Urinary bladder (tissue), 4 donors: ENCODE measurements around the gene ADH5. TPM values are rescaled to one million over a fixed set of nuclear protein-coding genes. Genes with fewer than 3 reads are reported as not detected.
"Not testable (repeated sequence)": the region's sequence is repeated elsewhere in the genome, so short reads cannot be mapped to it uniquely, and the experiment has no call there.

Experiments
- DNase-seq: peaks from one replicate; pipeline ENCODE4 v3.0.0-alpha.2; 2015; ENCODE audit errors: extremely low spot score
- H3K27ac ChIP-seq: one replicate; pipeline ENCODE4 v1.5.1; 2013; ENCODE audit warnings: low read depth, mild to moderate bottlenecking, moderate library complexity
- H3K36me3 ChIP-seq: one replicate; pipeline ENCODE4 v1.6.1; 2013; ENCODE audit warnings: mild to moderate bottlenecking, moderate library complexity; ENCODE audit not compliant: insufficient read depth
- H3K4me1 ChIP-seq: one replicate; pipeline ENCODE4 v1.6.1; 2013; ENCODE audit warnings: mild to moderate bottlenecking, moderate library complexity; ENCODE audit not compliant: insufficient read depth
- H3K4me3 ChIP-seq: one replicate; pipeline ENCODE4 v1.5.1; 2013; ENCODE audit warnings: low read depth, low read length
- WGBS: extraction: QIAGEN DNeasy Blood & Tissue Kit; methylation state at CpG from one replicate; pipeline ENCODE4 v1.1.7; 2013; 5-methylcytosine and 5-hydroxymethylcytosine counted together
- polyA plus RNA-seq: library from polyadenylated mRNA; stranded (reverse); fragments of 200-250 nt; gene quantifications from one replicate; pipeline ENCODE4 v1.2.3, GENCODE V29; 2013
- total RNA-seq: library from RNA; depleted of rRNA; stranded (reverse); fragments of >200 nt; gene quantifications from one replicate; pipeline ENCODE4 v1.2.3, GENCODE V29; 2014
- donor health status: healthy with polysubstance abuse.
- donor health status: healthy.

The ADH5 gene
- total RNA-seq = 165 TPM
- 297 TPM for polyA plus RNA-seq

- Histone ChIP-seq H3K4me3 (peak within 1 kb of the TSS; percentile 69), H3K27ac (peak within 1 kb of the TSS; percentile 94), H3K36me3 (peaks cover 3% of the 10 kb centered on the region), H3K4me1 (no peaks in the 10 kb centered on the region)
- peak; percentile 72 for DNase-seq
- under 1% methylated on average over 53 of the region's 53 CpGs for WGBS
These were observed at the start of gene ADH5 for GRCh38 chr4:99088481-99089365. TSS of gene ADH5 (minus strand) at chr4:99088788. CDS start at chr4:99088700, 88 bp downstream.

- no peak for DNase-seq
- H3K4me3 ChIP-seq = no peak overlapping the region
- H3K36me3 ChIP-seq = no peaks in the 10 kb centered on the region
- H3K4me1 ChIP-seq = no peaks in the 10 kb centered on the region
- H3K27ac ChIP-seq = no peak overlapping the region
These were observed 47.7 kb upstream of the ADH5 start for GRCh38 chr4:99136329-99136728.

GRCh38 chr4:99135541-99136162 is 47.1 kb upstream of the ADH5 start:
- Histone ChIP-seq H3K4me3 (no peak overlapping the region), H3K4me1 (no peaks in the 10 kb centered on the region), H3K36me3 (no peaks in the 10 kb centered on the region), H3K27ac (no peak overlapping the region)
- no peak for DNase-seq
- 59% methylated on average over 3 of the region's 3 CpGs for WGBS

- Histone ChIP-seq H3K36me3 (no peaks in the 10 kb centered on the region), H3K4me3 (no peak overlapping the region), H3K27ac (no peak overlapping the region), H3K4me1 (no peaks in the 10 kb centered on the region)
- no peak for DNase-seq
- WGBS = 79% methylated on average over 3 of the region's 3 CpGs
These were observed 46.0 kb upstream of the ADH5 start for GRCh38 chr4:99134586-99134985.

- Histone ChIP-seq H3K4me3 (no peak overlapping the region), H3K4me1 (no peaks in the 10 kb centered on the region), H3K36me3 (no peaks in the 10 kb centered on the region), H3K27ac (no peak overlapping the region)
- WGBS = 65% methylated on average over 2 of the region's 2 CpGs
- DNase-seq = no peak
These were observed 42.8 kb upstream of the ADH5 start for GRCh38 chr4:99131378-99131777.

GRCh38 chr4:99126376-99126775 is 37.8 kb upstream of the ADH5 start:
- DNase-seq = no peak
- H3K4me3 ChIP-seq = no peak overlapping the region
- WGBS = 71% methylated on average over 1 of the region's 1 CpG
- H3K36me3 ChIP-seq = no peaks in the 10 kb centered on the region
- no peaks in the 10 kb centered on the region for H3K4me1 ChIP-seq
- H3K27ac ChIP-seq = no peak overlapping the region

- Histone ChIP-seq H3K4me3 (no peak overlapping the region), H3K27ac (no peak overlapping the region), H3K4me1 (no peaks in the 10 kb centered on the region), H3K36me3 (no peaks in the 10 kb centered on the region)
- no peak for DNase-seq
- 91% methylated on average over 4 of the region's 4 CpGs for WGBS
These were observed 32.4 kb upstream of the ADH5 start for GRCh38 chr4:99121008-99121407.

- 96% methylated on average over 5 of the region's 5 CpGs for WGBS
- no peaks in the 10 kb centered on the region for H3K4me1 ChIP-seq
- H3K36me3 ChIP-seq = no peaks in the 10 kb centered on the region
- H3K27ac ChIP-seq = no peak overlapping the region
- DNase-seq = no peak
- no peak overlapping the region for H3K4me3 ChIP-seq
These were observed 31.9 kb upstream of the ADH5 start for GRCh38 chr4:99120501-99120900.

- WGBS = 61% methylated on average over 9 of the region's 9 CpGs
- no peak for DNase-seq
- no peak overlapping the region for H3K27ac ChIP-seq
- H3K36me3 ChIP-seq = no peaks in the 10 kb centered on the region
- H3K4me3 ChIP-seq = no peak overlapping the region
- H3K4me1 ChIP-seq = no peaks in the 10 kb centered on the region
These were observed 29.5 kb upstream of the ADH5 start for GRCh38 chr4:99117876-99118693.

GRCh38 chr4:99117122-99117841 is 28.7 kb upstream of the ADH5 start:
- H3K4me1 ChIP-seq, DNase-seq, H3K4me3 ChIP-seq, H3K36me3 ChIP-seq, H3K27ac ChIP-seq: not testable (repeated sequence)
- 93% methylated on average over 29 of the region's 29 CpGs for WGBS

GRCh38 chr4:99109286-99109685 is 20.7 kb upstream of the ADH5 start:
- H3K36me3 ChIP-seq, DNase-seq, H3K4me1 ChIP-seq, H3K4me3 ChIP-seq, H3K27ac ChIP-seq: not testable (repeated sequence)
- WGBS = 93% methylated on average over 12 of the region's 12 CpGs

GRCh38 chr4:99104153-99104552 is 15.6 kb upstream of the ADH5 start:
- DNase-seq = no peak
- Histone ChIP-seq H3K4me3 (no peak overlapping the region), H3K27ac (no peak overlapping the region), H3K36me3 (no peaks in the 10 kb centered on the region), H3K4me1 (no peaks in the 10 kb centered on the region)
- WGBS = 84% methylated on average over 1 of the region's 1 CpG

GRCh38 chr4:99103166-99103565 is 14.6 kb upstream of the ADH5 start:
- no peak for DNase-seq
- Histone ChIP-seq H3K4me3 (no peak overlapping the region), H3K4me1 (no peaks in the 10 kb centered on the region), H3K27ac (no peak overlapping the region), H3K36me3 (no peaks in the 10 kb centered on the region)
